IgD-negative memory B cell (primary cell): ENCODE measurements around the gene CHRNE. TPM values are rescaled to one million over a fixed set of nuclear protein-coding genes. Genes with fewer than 3 reads are reported as not detected.

Experiments used
- H3K27ac Mint-ChIP-seq, 3 donors: one replicate each; pipeline ENCODE4 v1.8.0; 2020 to 2022; ENCODE audit warnings: mild to moderate bottlenecking in 3 of 3, mixed read lengths in 3 of 3, moderate library complexity in 1 of 3
- H3K27me3 Mint-ChIP-seq: one replicate; pipeline ENCODE4 v1.8.0; 2021; ENCODE audit warnings: mixed read lengths
- H3K36me3 Mint-ChIP-seq: one replicate; pipeline ENCODE4 v1.8.0; 2020; ENCODE audit warnings: mild to moderate bottlenecking, mixed read lengths
- H3K4me1 Mint-ChIP-seq, 3 donors: one replicate each; pipeline ENCODE4 v1.8.0; 2020 to 2022; ENCODE audit warnings: mixed read lengths in 3 of 3, mild to moderate bottlenecking in 1 of 3
- H3K4me3 Mint-ChIP-seq, 4 donors: one replicate each; pipeline ENCODE4 v1.8.0; 2020 to 2022; ENCODE audit warnings: mild to moderate bottlenecking in 4 of 4, mixed read lengths in 4 of 4, moderate library complexity in 3 of 4
- H3K9me3 Mint-ChIP-seq, 3 donors: one replicate each; pipeline ENCODE4 v1.8.0; 2020 to 2021; ENCODE audit warnings: mixed read lengths in 3 of 3, mild to moderate bottlenecking in 1 of 3
- polyA plus RNA-seq: library from polyadenylated mRNA; unstranded; fragments of 300-500 nt; fragmentation: Illumina TruSeq; gene quantifications from one replicate; pipeline ENCODE4 v1.2.3, GENCODE V29; 2021

The CHRNE gene
- polyA plus RNA-seq, 1 donor from 2014 or later: 0.89 TPM

DNA sequence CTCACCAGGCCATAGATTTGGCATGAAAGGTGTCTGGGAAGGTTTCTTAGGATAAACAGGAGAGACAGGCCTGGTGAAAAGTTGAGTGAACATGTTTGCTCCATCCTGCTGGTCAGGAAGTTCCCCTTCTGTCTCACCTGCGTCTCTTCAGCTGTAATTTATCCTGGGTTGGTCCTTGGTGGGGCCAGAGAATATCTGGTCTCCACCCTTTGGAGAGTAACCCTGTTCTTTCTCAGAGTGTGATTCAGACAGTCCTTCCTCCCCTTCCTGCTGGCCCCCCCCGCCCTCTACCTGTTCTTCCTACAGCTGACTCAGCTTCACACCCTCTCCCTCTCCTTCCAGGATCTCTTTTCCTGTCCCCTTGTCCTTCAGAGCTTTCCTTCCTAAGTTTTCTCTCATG, 52.7 kb downstream of the CHRNE start:
- H3K36me3 Mint-ChIP-seq: peaks cover 5% of the 10 kb centered on the region
- H3K4me3 Mint-ChIP-seq: no peak overlapping the region
- no peaks in the 10 kb centered on the region for H3K27me3 Mint-ChIP-seq
- H3K9me3 Mint-ChIP-seq: no peaks in the 10 kb centered on the region
- peaks cover 12 to 27% (median 13%) of the 10 kb centered on the region in 3 donors for H3K4me1 Mint-ChIP-seq
- no peak overlapping the region for H3K27ac Mint-ChIP-seq

DNA sequence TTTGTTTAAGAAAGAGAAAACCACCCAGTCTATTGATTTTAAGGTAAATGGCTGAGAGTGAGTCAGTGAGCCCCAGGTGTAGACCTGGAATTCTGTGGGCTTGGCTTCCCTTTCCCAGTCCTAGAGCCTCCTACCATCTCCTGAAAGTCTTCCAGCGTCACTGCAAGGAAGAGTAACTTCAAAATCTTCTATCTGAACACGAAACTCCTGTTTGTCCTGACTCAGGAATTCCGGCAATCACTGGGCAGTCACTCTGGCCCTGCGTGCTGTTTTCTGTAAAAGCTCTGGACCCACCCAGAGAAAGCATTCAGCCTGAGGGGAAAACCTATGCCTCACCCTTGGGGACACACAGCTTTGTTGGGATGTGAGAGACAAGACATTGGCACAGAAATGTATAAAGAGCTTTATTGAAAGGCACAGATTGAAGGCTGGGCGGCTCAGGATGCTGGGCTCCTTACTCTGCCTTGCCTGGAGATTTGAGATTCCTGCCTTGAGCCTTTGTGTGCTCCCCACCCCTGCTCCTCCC, 53.8 kb downstream of the CHRNE start:
- no peaks in the 10 kb centered on the region for H3K27me3 Mint-ChIP-seq
- peaks cover 5% of the 10 kb centered on the region for H3K36me3 Mint-ChIP-seq
- H3K9me3 Mint-ChIP-seq: no peaks in the 10 kb centered on the region
- no peak overlapping the region for H3K27ac Mint-ChIP-seq
- peaks cover 12 to 33% (median 18%) of the 10 kb centered on the region in 3 donors for H3K4me1 Mint-ChIP-seq
- no peak overlapping the region for H3K4me3 Mint-ChIP-seq

Other genes starting within 250 kb of the CHRNE start
- 12.7 TPM for gene PELP1, start 199.0 kb downstream of the CHRNE start, polyA plus RNA-seq
- 21.5 TPM for gene ARRB2, start 192.5 kb downstream of the CHRNE start, polyA plus RNA-seq
- 48.1 TPM for gene MED11, start 171.7 kb downstream of the CHRNE start, polyA plus RNA-seq
- gene ZMYND15, start 163.3 kb downstream of the CHRNE start, polyA plus RNA-seq: not detected
- gene CXCL16, start 163.2 kb downstream of the CHRNE start, polyA plus RNA-seq: 17.7 TPM
- not detected for gene TM4SF5, start 131.2 kb downstream of the CHRNE start, polyA plus RNA-seq
- not detected for gene VMO1, start 116.7 kb downstream of the CHRNE start, polyA plus RNA-seq
- not detected for gene GLTPD2, start 114.1 kb downstream of the CHRNE start, polyA plus RNA-seq
- 261 TPM for gene PSMB6, start 106.9 kb downstream of the CHRNE start, polyA plus RNA-seq
- gene PLD2, start 95.9 kb downstream of the CHRNE start, polyA plus RNA-seq: 4.9 TPM
- gene MINK1, start 69.8 kb downstream of the CHRNE start, polyA plus RNA-seq: 21.4 TPM
- 1.0 TPM for gene C17orf107, start 3.6 kb downstream of the CHRNE start, polyA plus RNA-seq
- gene GP1BA, start 29.2 kb upstream of the CHRNE start, polyA plus RNA-seq: 0.26 TPM
- gene SLC25A11, start 36.9 kb upstream of the CHRNE start, polyA plus RNA-seq: 70.9 TPM
- gene RNF167, start 37.2 kb upstream of the CHRNE start, polyA plus RNA-seq: 27.3 TPM
- gene PFN1, start 45.4 kb upstream of the CHRNE start, polyA plus RNA-seq: 1,903 TPM
- 3.1 TPM for gene ENO3, start 48.0 kb upstream of the CHRNE start, polyA plus RNA-seq
- gene SPAG7, start 64.7 kb upstream of the CHRNE start, polyA plus RNA-seq: 97.1 TPM
- gene CAMTA2, start 84.6 kb upstream of the CHRNE start, polyA plus RNA-seq: 19.1 TPM
- 0.36 TPM for gene INCA1, start 94.4 kb upstream of the CHRNE start, polyA plus RNA-seq
- gene KIF1C, start 94.9 kb upstream of the CHRNE start, polyA plus RNA-seq: 15.0 TPM
- not detected for gene SLC52A1, start 132.3 kb upstream of the CHRNE start, polyA plus RNA-seq
- 1.4 TPM for gene ZFP3, start 175.4 kb upstream of the CHRNE start, polyA plus RNA-seq
- gene ZNF232, start 208.8 kb upstream of the CHRNE start, polyA plus RNA-seq: 11.7 TPM
- 0.05 TPM for gene USP6, start 212.9 kb upstream of the CHRNE start, polyA plus RNA-seq